NOMO-1 treated with DMSO at 0.1 percent for 48 hours (cell line): Measurements from ENCODE around the gene EEPD1.
A peak's percentile ranks its signal among the peaks of the same experiment; 100 is the strongest.
"Not testable (repeated sequence)": the region's sequence is repeated elsewhere in the genome, so short reads cannot be mapped to it uniquely, and the experiment has no call there.

Source experiments
- DNase-seq: peaks from one replicate; lab custom pipeline; 2025; ENCODE audit not compliant: unreplicated experiment; lab: John Stamatoyannopoulos, UW

EEPD1 gene

DNA sequence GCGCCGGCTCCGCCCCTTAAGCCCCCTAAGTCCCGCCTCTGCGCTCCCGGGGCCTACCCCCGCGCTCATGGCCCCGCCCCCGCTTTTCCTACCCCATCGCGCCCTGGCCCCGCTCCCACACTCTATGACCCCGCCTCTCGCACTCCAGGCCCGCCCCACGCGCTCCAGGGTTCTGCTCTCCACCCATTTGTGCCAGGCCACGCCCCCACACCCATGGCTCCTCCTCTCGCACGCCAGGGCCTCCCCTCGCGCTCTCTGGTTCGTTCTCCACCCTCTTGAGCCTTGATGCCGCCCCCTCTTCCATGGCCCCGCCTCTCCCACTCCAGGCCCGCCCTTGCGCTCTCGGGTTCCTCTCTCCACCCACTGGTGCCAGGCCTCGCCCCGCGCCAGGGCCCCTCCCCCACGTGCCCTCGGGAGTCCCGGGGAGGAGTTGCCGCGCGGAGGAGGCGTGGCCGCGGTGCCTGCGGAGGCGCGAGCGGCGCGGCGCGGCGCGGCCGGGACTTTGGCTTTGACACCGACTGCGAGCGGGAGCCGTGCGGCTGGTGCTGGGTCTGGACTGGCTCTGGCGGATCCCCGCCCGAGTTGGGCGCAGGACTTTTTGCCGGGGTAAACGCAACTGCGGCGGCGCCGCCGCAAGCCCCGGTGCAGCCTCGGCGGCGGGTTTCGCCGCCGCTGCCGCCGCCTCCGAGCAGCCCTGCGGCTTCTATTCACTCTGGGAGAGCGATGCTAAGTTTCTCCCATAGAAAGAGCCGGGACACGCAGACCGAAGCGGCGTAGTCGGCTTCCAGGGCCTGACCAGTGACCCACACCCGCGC is at the start of gene EEPD1:
Gene EEPD1, plus strand, starts transcription at position 499 of the 815 bp plus-strand sequence. CDS start 1,071 bp downstream, outside the sequence.
- peak; percentile 98 for DNase-seq

DNA sequence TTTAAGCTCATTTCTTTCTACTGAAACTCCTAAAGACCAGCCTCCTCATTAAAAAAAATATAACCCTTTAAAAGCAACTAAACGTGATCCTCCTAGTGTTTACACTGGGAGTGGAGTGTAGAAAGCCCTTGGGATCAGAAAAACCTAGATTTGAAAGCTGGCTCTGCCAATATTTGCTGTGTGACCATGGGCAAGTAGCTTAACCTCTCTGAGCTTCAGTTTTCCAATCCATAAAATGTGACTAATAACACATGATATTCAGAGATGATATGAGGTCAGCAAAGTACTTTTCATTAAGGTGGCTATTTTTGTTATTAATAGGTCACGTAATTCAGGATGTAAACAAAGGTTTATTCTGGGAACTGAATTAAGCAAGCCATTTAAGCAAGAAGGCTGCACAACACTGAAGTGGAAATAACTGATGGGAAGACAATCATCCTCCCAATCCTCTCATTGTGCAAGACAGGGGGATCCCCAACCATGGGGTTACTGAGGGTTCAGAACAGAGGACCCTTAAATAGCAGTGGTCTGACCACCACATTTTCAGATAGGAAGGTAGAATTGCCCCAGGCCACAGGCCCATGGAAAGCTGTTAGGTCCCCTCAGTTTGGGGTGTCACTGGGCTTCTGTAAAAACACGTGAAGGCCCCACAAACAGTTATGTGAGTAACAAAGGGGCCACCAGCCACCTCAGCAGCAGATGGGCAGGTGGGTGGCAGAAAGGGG is 49.1 kb upstream of the EEPD1 start:
- no peak for DNase-seq

DNA sequence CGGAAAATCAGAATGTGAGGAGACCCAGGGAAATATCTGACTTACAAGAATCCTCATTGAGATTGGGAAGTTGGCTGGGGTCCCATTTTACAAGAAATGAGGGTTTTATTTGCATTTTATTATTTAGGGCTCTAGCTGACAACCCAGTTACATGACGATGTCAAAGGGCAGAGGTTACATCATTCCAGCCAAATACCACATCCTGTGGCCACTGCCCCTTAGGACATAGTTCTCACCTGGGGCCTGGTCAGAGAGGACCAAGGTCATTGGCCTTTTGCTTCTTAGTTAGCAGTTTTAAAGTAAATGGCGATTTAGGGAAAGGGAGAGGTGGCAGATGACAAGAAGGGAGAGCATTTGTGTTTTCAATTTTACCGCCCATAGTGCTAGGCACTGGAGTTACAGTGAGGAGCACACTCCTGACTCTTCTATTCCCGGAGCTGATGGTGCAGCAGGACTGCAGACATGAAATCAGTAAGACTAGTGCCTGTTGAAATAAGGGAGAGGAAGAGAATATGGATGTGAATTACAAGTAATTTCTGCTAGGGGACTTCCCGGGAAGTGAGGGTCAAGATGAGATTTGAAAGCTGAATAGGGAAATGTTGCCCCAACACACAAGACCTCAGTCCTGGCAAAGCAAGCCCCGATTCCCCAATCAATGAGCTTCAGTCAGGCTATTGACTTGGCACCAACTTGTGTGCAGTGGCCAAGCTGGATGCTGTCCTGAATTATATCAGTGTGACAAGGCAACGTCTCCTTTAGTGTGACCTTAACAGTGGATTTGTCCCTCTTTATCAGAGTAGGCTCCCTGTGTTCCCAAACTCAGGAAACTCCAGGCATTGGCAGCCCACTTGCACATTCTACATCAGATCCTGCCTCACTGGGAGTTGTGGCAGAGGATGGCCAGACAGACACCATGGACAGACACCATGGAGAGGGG is 45.8 kb upstream of the EEPD1 start:
- DNase-seq: not testable (repeated sequence)

GRCh38 chr7:36107926-36108631 is 45.0 kb upstream of the EEPD1 start:
- no peak for DNase-seq

- DNase-seq: no peak
These were observed 43.9 kb upstream of the EEPD1 start for GRCh38 chr7:36109013-36109627.

DNA sequence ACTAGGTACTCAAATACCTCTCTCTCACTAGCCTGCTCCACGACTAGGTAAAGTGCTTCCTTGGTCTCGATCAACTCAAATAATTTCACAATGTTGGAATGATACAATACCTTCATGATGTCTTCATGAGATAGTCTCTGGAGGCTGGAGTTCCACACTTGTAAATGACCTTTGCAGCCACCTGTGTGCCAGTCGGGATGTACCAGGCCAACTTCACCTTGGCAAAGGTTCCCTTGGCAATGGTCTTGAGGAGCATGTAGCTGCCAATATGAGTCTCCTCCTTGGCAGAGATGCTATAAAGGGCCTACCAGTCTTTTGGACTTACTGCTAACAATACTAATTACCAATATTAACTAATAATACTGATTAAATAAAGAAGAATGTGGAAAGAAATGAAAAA is 42.5 kb upstream of the EEPD1 start:
- DNase-seq: no peak

GRCh38 chr7:36112969-36113368 is 40.1 kb upstream of the EEPD1 start:
- no peak for DNase-seq

GRCh38 chr7:36114355-36114754 is 38.7 kb upstream of the EEPD1 start:
- no peak for DNase-seq

GRCh38 chr7:36115448-36116321 is 37.4 kb upstream of the EEPD1 start:
- no peak for DNase-seq

DNA sequence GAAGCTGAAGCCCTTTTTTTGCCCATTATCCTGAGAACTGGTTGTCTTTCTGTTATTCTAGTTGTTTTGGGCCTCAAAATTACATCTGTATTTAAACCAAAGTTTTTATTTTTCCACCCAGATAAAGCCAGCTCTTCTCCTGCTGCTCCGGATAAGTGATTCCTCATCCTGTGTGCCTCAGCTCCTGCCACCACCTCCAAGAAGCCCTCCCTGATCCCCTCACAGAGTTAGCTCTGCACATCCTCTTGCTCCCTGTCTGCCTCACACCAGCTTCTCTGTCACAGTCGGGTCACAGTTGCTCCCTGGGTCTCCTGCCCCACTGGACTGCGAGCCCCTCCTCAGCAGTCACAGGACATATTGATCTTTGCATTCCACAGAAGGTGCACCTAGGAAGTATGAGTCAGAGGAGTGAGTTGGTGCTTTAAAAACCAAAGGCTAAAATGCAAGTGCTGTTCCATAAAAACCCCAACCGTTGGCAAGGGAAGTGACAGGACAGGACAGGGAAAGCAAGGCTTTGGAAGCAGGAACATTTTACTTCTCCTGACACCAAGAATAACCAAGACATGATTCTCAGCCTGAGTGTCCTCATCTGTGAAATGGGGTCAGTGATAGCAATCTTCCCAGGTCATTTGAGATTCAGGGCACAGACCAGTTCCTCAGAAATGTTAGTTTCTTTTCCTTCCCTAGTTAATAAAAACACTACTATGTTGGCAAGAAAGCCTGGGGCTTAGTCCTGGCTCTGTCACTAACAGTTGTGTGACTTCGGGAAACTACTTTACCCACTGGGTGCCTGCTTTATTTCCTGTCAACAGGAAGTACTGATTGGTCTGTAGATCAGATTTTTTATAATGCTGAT is 36.5 kb upstream of the EEPD1 start:
- no peak for DNase-seq

DNA sequence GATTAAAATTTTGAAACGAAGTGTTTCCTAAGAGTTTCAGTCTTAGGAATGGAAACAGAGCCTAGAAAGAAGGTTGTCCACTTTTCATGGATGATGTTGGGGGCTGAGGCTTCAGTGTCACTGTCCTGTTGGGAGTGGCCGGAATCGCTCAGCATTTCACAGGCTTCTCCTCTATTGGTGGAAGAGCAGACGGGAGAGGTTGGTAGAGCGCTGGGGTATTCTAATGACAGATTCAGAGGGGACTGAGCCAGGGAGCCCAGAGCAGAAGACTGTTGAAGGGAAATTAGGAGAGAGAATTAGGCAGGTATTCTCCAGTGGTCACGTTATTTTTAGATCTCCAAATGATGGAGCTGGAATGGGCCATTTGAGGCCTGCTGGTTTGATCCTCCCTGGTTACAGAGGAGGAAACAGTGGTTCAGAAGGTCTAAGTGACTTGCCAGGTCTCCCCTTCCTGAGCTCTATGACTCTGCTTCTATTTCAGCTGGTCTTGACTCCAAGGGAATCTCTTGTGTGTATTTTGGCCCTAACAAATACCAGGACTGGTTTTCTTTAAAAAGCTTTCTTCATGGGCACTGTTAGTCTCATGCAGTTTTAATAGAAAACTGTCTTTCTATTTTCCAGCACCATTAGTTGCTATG is 35.7 kb upstream of the EEPD1 start:
- DNase-seq: no peak

DNA sequence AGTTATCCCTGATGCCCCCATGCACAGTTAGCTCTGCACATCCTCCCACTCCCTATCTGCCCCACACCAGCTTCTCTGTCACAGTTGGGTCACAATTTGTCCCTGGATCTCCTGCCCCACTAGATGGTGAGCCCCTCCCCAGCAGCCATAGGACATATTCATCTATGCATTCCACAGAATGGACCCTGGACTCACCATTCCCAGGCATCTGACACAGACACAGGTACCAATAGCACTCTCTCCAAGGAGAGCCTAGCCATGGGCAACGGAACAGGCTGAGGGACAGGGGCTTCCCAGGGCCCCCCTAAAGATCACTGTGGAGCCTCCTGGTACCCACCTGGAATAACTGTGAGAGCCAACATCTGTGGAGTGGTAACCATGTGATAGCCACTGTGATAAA is 34.7 kb upstream of the EEPD1 start:
- no peak for DNase-seq

DNA sequence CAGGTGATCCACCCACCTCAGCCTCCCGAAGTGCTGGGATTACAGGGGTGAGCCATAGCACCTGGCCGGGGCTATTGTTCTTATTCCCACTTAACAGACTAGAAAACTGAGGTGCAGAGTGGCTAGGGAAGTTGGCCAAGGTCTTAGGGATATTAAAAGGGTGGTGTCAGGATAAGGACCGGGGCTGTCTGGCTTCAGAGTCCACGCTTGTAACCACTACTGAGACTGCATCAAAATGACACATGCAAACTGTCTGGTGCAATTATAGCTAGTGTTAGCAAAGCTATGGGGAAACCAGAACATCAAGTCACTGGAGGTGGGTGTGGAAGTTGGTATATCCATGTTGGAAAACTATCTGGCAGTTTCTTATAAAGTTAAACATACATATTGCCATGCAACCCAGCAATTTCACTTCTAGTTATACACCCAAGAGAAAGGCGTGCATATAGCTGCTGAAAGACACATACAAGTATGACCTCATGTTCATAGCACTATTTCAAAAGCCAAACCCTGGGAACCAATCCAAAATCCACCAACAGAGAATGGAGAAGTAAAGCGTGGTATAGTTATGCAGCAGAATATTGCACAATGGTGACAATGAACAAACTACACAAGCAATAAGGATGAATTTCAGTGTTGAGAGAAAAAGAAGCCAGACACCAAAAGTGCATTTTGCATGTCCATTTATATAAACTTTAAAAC is 33.9 kb upstream of the EEPD1 start:
- DNase-seq: peak; percentile 96

DNA sequence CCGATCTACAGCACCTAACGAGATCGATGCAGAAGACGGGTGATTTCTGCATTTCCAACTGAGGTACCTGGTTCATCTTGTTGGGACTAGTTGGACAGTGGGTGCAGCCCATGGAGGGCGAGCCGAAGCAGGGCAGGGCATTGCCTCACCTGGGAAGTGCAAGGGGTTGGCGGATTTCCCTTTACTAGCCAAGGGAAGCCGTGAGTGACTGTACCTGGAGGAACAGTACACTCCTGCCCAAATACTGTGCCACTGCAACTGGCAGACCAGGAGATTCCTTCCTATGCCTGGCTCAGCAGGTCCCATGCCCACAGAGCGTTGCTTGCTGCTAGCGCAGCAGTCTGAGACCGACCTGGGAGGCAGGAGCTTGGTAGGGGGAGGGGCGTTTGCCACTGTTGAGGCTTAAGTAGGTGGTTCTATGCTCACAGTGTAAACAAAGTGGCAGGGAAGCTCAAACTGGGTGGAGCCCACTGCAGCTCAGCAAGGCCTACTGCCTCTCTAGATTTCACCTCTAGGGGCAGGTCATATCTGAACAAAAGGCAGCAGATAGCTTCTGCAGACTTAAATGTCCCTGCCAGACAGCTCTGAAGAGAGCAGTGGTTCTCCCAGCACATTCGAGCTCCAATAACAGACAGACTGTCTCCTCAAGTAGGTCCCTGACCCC is 32.9 kb upstream of the EEPD1 start:
- DNase-seq: not testable (repeated sequence)

- DNase-seq: not testable (repeated sequence)
These were observed 27.4 kb upstream of the EEPD1 start for GRCh38 chr7:36125630-36126029.

DNA sequence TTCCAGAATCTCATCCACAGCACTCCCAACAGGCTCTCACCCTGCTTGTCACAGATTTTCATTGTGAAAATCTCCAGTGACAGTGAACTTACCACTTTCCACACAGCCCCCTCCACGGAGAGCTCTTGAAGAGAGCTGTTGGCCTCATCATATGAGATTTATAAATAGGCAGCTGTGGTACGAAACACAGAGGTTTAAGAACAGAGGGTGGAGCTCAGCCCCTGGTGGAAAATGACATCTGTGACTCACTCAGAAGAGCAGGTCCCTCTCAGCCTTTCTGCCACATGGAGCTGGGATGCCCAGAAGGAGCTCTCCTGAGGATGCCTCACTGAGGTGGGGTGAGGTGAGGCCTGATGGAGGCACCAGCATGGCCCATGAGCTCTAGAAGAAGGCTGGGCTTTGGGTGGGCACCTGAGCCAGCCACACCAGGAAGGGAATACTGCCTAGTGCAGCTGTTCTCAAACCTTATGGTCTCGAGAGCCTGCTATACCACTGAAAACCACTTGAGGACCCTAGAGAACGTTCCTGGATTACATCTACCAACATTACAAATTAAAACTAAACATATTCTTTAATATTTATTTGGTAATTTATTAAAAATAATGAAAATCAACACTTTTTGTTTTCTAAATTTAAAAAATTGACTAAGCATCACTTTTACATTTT is 25.8 kb upstream of the EEPD1 start:
- no peak for DNase-seq
